ENCODE data around the gene SMC5. TPM values are rescaled to one million over a fixed set of nuclear protein-coding genes. Genes with fewer than 3 reads are reported as not detected.

The SMC5 gene
- total RNA-seq, 4 donors from 2014 or later = 23.4 to 74.4 (median 39.7) TPM

DNA sequence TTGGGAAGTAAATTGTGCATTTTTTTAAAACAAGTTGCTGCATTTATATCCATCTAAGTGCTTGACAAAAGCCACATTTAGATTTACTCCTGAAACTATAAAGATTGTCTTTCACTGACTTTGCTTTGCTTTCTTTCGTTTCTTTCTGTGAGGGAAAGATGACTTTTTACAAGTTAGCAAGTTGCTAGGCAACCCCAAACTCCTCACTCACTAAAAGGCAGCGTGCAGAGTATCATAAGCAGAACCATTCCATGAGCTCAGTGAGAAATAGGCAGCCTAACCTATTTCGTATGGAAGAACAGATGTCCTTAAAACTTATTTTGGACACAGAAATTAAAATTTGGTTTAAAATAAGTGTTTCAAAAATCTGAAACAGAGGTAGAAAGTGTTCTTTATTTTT, 126.6 kb downstream of the SMC5 start:
- no peak overlapping the region for H3K4me3 ChIP-seq
- WGBS, 2 donors (ENCODE audit: low coverage in 1 of 2) = 11 to 22% methylated on average over 3 of the region's 3 CpGs
- H3K4me1 ChIP-seq = peaks cover 11 to 87% (median 15%) of the 10 kb centered on the region in 3 donors
- no peaks in the 10 kb centered on the region for H3K9me3 ChIP-seq
- ATAC-seq = no peak
- TF ChIP-seq, protein P1, sequence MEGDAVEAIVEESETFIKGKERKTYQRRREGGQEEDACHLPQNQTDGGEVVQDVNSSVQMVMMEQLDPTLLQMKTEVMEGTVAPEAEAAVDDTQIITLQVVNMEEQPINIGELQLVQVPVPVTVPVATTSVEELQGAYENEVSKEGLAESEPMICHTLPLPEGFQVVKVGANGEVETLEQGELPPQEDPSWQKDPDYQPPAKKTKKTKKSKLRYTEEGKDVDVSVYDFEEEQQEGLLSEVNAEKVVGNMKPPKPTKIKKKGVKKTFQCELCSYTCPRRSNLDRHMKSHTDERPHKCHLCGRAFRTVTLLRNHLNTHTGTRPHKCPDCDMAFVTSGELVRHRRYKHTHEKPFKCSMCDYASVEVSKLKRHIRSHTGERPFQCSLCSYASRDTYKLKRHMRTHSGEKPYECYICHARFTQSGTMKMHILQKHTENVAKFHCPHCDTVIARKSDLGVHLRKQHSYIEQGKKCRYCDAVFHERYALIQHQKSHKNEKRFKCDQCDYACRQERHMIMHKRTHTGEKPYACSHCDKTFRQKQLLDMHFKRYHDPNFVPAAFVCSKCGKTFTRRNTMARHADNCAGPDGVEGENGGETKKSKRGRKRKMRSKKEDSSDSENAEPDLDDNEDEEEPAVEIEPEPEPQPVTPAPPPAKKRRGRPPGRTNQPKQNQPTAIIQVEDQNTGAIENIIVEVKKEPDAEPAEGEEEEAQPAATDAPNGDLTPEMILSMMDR (IDR thresholded peaks at IDR 0.05) = no peak
- TF ChIP-seq POLR2A (IDR thresholded peaks at IDR 0.05) = no peak
- TF ChIP-seq EP300 (IDR thresholded peaks at IDR 0.05) = no peak
- no peak for TF ChIP-seq POLR2AphosphoS5 (IDR thresholded peaks at IDR 0.05)
- no peaks in the 10 kb centered on the region for H3K27me3 ChIP-seq
- H3K36me3 ChIP-seq = peaks cover 7 to 50% of the 10 kb centered on the region in 2 donors
- no peak overlapping the region for H3K27ac ChIP-seq

- ATAC-seq = no peak
- H3K4me1 ChIP-seq = peaks cover 20 to 100% (median 37%) of the 10 kb centered on the region in 3 donors
- no peak overlapping the region for H3K27ac ChIP-seq
Measured at GRCh38 chr9:70387663-70388062, 128.9 kb downstream of the SMC5 start.

DNA sequence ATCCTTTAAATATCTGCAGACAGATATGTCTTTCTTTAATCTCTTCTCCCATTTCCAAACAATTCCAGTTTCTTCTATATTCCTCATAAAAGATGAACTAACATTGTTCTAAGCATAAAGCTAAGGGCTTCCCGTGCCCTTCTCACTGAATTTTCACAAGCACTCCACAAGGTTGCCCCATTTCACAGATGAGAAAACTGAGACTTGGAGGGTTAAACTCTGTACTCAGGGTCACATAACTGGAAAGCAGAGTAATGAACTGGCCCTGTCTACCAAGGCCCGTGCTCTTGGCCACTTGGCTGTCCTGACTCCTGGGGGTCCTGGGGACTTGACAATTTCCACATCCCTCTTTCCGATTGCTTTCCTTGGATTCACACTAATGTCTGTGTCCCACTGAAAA, 130.4 kb downstream of the SMC5 start:
- H3K9me3 ChIP-seq = no peaks in the 10 kb centered on the region
- ATAC-seq = no peak
- whole genome bisulfite sequencing, 2 donors (ENCODE audit: low coverage in 1 of 2) = 50 to 56% methylated on average over 1 to 3 of the region's 3 CpGs
- H3K4me3 ChIP-seq = peak overlapping the region in 1 of 2 donors; percentile 18
- H3K36me3 ChIP-seq = peaks cover 7 to 34% of the 10 kb centered on the region in 2 donors
- peaks cover 27 to 100% (median 48%) of the 10 kb centered on the region in 3 donors for H3K4me1 ChIP-seq
- TF ChIP-seq EP300 (IDR thresholded peaks at IDR 0.05) = no peak
- no peak for TF ChIP-seq POLR2A (IDR thresholded peaks at IDR 0.05)
- no peak for TF ChIP-seq POLR2AphosphoS5 (IDR thresholded peaks at IDR 0.05)
- TF ChIP-seq, protein P1 (IDR thresholded peaks at IDR 0.05) = no peak
- peak overlapping the region; percentile 21 to 71 (median 56) for H3K27ac ChIP-seq
- H3K27me3 ChIP-seq = no peaks in the 10 kb centered on the region

More at GRCh38 chr9:70387663-70388062, 128.9 kb downstream of the SMC5 start:
- 60 to 74% methylated on average over 1 to 7 of the region's 23 CpGs for WGBS, 2 donors (ENCODE audit: low coverage in 1 of 2)
- TF ChIP-seq, protein P1 (IDR thresholded peaks at IDR 0.05) = no peak
- TF ChIP-seq EP300 (IDR thresholded peaks at IDR 0.05) (no peak), POLR2A (IDR thresholded peaks at IDR 0.05) (no peak)
- Histone ChIP-seq H3K9me3 (no peaks in the 10 kb centered on the region), H3K4me3 (no peak overlapping the region), H3K36me3 (peaks cover 7 to 47% of the 10 kb centered on the region in 2 donors), H3K27me3 (no peaks in the 10 kb centered on the region)

- peaks cover 27 to 100% (median 48%) of the 10 kb centered on the region in 3 donors for H3K4me1 ChIP-seq
- peak overlapping the region; percentile 21 to 71 (median 56) for H3K27ac ChIP-seq
- 37 to 40% methylated on average over 8 to 9 of the region's 10 CpGs for WGBS, 2 donors (ENCODE audit: low coverage in 1 of 2)
- peak; percentile 60 for ATAC-seq
- H3K9me3 ChIP-seq = no peaks in the 10 kb centered on the region
- peak overlapping the region in 1 of 2 donors; percentile 18 for H3K4me3 ChIP-seq
- H3K36me3 ChIP-seq = peaks cover 7 to 29% of the 10 kb centered on the region in 2 donors
- no peaks in the 10 kb centered on the region for H3K27me3 ChIP-seq
- TF ChIP-seq EP300 (IDR thresholded peaks at IDR 0.05) (no peak), POLR2AphosphoS5 (IDR thresholded peaks at IDR 0.05) (no peak), POLR2A (IDR thresholded peaks at IDR 0.05) (no peak)
- TF ChIP-seq, protein P1 (IDR thresholded peaks at IDR 0.05) = no peak
Measured at GRCh38 chr9:70389621-70390266, 131.0 kb downstream of the SMC5 start.

- H3K27me3 ChIP-seq = no peaks in the 10 kb centered on the region
- peaks cover 6 to 21% of the 10 kb centered on the region in 2 donors for H3K36me3 ChIP-seq
- no peaks in the 10 kb centered on the region for H3K9me3 ChIP-seq
- H3K4me3 ChIP-seq = peak overlapping the region in 1 of 2 donors; percentile 0
- no peak for ATAC-seq
- no peak for TF ChIP-seq POLR2A (IDR thresholded peaks at IDR 0.05)
- TF ChIP-seq POLR2AphosphoS5 (IDR thresholded peaks at IDR 0.05) = no peak
- TF ChIP-seq, protein P1 (IDR thresholded peaks at IDR 0.05) = no peak
- no peak for TF ChIP-seq EP300 (IDR thresholded peaks at IDR 0.05)
- H3K27ac ChIP-seq = peak overlapping the region in 3 of 4 donors; percentile 21 to 71 (median 59)
- 62 to 71% methylated on average over 2 of the region's 2 CpGs for WGBS, 2 donors (ENCODE audit: low coverage in 1 of 2)
- H3K4me1 ChIP-seq = peaks cover 22 to 100% (median 48%) of the 10 kb centered on the region in 3 donors
Measured at GRCh38 chr9:70390933-70391341, 132.2 kb downstream of the SMC5 start.
